Panc1 (cell line): ENCODE results near the gene NIPBL. TPM values are rescaled to one million over a fixed set of nuclear protein-coding genes. Genes with fewer than 3 reads are reported as not detected.
A peak's percentile ranks its signal among the peaks of the same experiment; 100 is the strongest.

ENCODE experiments used
- ATAC-seq: fragments of 200-7000 bp; cut with Tn5 transposase; 2 replicates; pipeline ENCODE4 v1.9.1; 2020; ENCODE audit warnings: mild to moderate bottlenecking, moderate library complexity
- BruUV-seq: library from RNA; stranded (reverse); fragments of 400-500 nt; replicated peaks from 2 replicates; lab custom pipeline; 2021; lab: Mats Ljungman, UMichigan
- CTCF ChIA-PET: fragments of 300-600 bp; sonication (Branson Sonifier 250); formaldehyde crosslinking; loops from one replicate; lab custom pipeline; 2022; ENCODE audit warnings: antibody characterized with exemption; lab: Charles Lee
- POLR2A ChIA-PET: fragments of 300-600 bp; sonication (Branson Sonifier 250); formaldehyde crosslinking; loops from one replicate; lab custom pipeline; 2022; ENCODE audit warnings: antibody characterized with exemption; lab: Charles Lee
- DNase-seq: peaks from one replicate; pipeline ENCODE4 v3.0.0-alpha.2; 2010; ENCODE audit warnings: low read depth, low spot score
- H3K27ac ChIP-seq: 2 replicates; pipeline ENCODE4 v1.5.1; 2011; ENCODE audit warnings: mild to moderate bottlenecking, low read length, inconsistent platforms
- H3K27me3 ChIP-seq: fragments of 200-500 bp; sonication (Bioruptor generic); 2 replicates; pipeline ENCODE4 v1.6.0; 2014; ENCODE audit warnings: low read length, inconsistent platforms; ENCODE audit not compliant: control insufficient read depth, insufficient read depth
- H3K36me3 ChIP-seq: fragments of 200-500 bp; sonication (Bioruptor generic); 2 replicates; pipeline ENCODE4 v1.5.1; 2014; ENCODE audit warnings: inconsistent platforms, mild to moderate bottlenecking, low read length, moderate library complexity; ENCODE audit not compliant: control insufficient read depth, insufficient read depth
- H3K4me1 ChIP-seq: 2 replicates; pipeline ENCODE4 v1.5.1; 2011; ENCODE audit warnings: inconsistent platforms, mild to moderate bottlenecking, low read length, moderate library complexity; ENCODE audit not compliant: control insufficient read depth, insufficient read depth
- H3K4me3 ChIP-seq, 2 experiments: 2 replicates each; pipeline ENCODE4 v1.5.1; 2011 to 2012; ENCODE audit warnings: low read depth in 2 of 2, low read length in 2 of 2, mild to moderate bottlenecking in 2 of 2, inconsistent platforms in 1 of 2, moderate library complexity in 1 of 2
- H3K9me3 ChIP-seq: fragments of 200-500 bp; sonication (Bioruptor generic); 2 replicates; pipeline ENCODE4 v1.5.1; 2014; ENCODE audit warnings: low read depth, mild to moderate bottlenecking, inconsistent platforms, low read length, moderate library complexity; ENCODE audit not compliant: control insufficient read depth, insufficient read depth
- POLR2AphosphoS5 ChIP-seq: IDR thresholded peaks from 2 replicates; pipeline ENCODE4 v1.6.1; 2012; ENCODE audit warnings: mild to moderate bottlenecking, low read depth, low read length, moderate library complexity
- SIN3A ChIP-seq: IDR thresholded peaks from 2 replicates; pipeline ENCODE4 v1.6.1; 2012; ENCODE audit warnings: low read depth, mild to moderate bottlenecking, low read length, moderate library complexity, borderline replicate concordance; ENCODE audit not compliant: insufficient read depth
- TCF7L2 ChIP-seq: IDR thresholded peaks from 2 replicates; pipeline ENCODE4 v1.6.1; 2011; ENCODE audit warnings: mild to moderate bottlenecking, low read depth, low read length, inconsistent platforms
- in situ Hi-C: cut with HindIII; loops from 2 replicates; pipeline ENCODE4 v1.10.0; 2016; ENCODE audit warnings: low sequenced_read_pairs, low pct_unique_long_range_greater_than_20kb
- intact Hi-C: fragments of 100-400 bp; cut with micrococcal nuclease; formaldehyde crosslinking; loops from one replicate; pipeline ENCODE4 v1.10.0; 2022; ENCODE audit not compliant: unreplicated experiment
- total RNA-seq: library from RNA; stranded (reverse); gene quantifications from one replicate; pipeline ENCODE4 v1.2.1, GENCODE V29; 2021; ENCODE audit not compliant: unreplicated experiment
- TF ChIP-seq, protein P1 (sequence below): fragments of 450-650 bp; IDR thresholded peaks from 2 replicates; pipeline ENCODE4 v1.5.1; 2017; ENCODE audit warnings: mild to moderate bottlenecking
- TF ChIP-seq, protein P2 (sequence below), 2 experiments: IDR thresholded peaks; 2 replicates each; pipeline ENCODE4 v1.6.1; 2011 to 2012; ENCODE audit warnings: low read depth in 2 of 2, control low read depth in 1 of 2, low read length in 1 of 2, mild to moderate bottlenecking in 1 of 2, moderate library complexity in 1 of 2; ENCODE audit not compliant: insufficient read depth in 1 of 2

The NIPBL gene
- total RNA-seq, 1 experiment from 2014 or later, result 41.6 TPM

GRCh38 chr5:36875051-36875789, 1.3 kb upstream of the NIPBL start:
- in situ Hi-C loops (no loop called here), intact Hi-C loops (loop anchor here (5.0 to 10.0 kb wide), 2 partner anchors 72 to 120 kb away; no protein-coding TSS in a partner anchor)
- ATAC-seq (peak; percentile 57), DNase-seq (no peak)
- Histone ChIP-seq H3K27ac (peak overlapping the region; percentile 97), H3K4me1 (peaks cover 23% of the 10 kb centered on the region), H3K9me3 (no peaks in the 10 kb centered on the region), H3K27me3 (no peaks in the 10 kb centered on the region), H3K36me3 (peaks cover 3% of the 10 kb centered on the region), H3K4me3 (peak overlapping the region; percentile 84 to 96)
- ChIA-PET CTCF (interaction anchor here (0.7 kb wide), 1 partner anchor 99 kb away, joined by 4 read pairs; no protein-coding TSS in a partner anchor), POLR2A (interaction anchor here (0.6 kb wide), 1 partner anchor 78 kb away, joined by 3 read pairs; no protein-coding TSS in a partner anchor)
- BruUV-seq, result no TSS peak
- TF ChIP-seq, protein P1, sequence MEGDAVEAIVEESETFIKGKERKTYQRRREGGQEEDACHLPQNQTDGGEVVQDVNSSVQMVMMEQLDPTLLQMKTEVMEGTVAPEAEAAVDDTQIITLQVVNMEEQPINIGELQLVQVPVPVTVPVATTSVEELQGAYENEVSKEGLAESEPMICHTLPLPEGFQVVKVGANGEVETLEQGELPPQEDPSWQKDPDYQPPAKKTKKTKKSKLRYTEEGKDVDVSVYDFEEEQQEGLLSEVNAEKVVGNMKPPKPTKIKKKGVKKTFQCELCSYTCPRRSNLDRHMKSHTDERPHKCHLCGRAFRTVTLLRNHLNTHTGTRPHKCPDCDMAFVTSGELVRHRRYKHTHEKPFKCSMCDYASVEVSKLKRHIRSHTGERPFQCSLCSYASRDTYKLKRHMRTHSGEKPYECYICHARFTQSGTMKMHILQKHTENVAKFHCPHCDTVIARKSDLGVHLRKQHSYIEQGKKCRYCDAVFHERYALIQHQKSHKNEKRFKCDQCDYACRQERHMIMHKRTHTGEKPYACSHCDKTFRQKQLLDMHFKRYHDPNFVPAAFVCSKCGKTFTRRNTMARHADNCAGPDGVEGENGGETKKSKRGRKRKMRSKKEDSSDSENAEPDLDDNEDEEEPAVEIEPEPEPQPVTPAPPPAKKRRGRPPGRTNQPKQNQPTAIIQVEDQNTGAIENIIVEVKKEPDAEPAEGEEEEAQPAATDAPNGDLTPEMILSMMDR, result no peak
- TF ChIP-seq, protein P2, sequence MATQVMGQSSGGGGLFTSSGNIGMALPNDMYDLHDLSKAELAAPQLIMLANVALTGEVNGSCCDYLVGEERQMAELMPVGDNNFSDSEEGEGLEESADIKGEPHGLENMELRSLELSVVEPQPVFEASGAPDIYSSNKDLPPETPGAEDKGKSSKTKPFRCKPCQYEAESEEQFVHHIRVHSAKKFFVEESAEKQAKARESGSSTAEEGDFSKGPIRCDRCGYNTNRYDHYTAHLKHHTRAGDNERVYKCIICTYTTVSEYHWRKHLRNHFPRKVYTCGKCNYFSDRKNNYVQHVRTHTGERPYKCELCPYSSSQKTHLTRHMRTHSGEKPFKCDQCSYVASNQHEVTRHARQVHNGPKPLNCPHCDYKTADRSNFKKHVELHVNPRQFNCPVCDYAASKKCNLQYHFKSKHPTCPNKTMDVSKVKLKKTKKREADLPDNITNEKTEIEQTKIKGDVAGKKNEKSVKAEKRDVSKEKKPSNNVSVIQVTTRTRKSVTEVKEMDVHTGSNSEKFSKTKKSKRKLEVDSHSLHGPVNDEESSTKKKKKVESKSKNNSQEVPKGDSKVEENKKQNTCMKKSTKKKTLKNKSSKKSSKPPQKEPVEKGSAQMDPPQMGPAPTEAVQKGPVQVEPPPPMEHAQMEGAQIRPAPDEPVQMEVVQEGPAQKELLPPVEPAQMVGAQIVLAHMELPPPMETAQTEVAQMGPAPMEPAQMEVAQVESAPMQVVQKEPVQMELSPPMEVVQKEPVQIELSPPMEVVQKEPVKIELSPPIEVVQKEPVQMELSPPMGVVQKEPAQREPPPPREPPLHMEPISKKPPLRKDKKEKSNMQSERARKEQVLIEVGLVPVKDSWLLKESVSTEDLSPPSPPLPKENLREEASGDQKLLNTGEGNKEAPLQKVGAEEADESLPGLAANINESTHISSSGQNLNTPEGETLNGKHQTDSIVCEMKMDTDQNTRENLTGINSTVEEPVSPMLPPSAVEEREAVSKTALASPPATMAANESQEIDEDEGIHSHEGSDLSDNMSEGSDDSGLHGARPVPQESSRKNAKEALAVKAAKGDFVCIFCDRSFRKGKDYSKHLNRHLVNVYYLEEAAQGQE (IDR thresholded peaks at IDR 0.05; ENCODE audit: insufficient read depth in 1 of 2, low read depth in 2 of 2, low read length in 1 of 2), result no peak
- TF ChIP-seq TCF7L2, result no peak
- no peak for TF ChIP-seq SIN3A
- TF ChIP-seq POLR2AphosphoS5, result no peak

DNA sequence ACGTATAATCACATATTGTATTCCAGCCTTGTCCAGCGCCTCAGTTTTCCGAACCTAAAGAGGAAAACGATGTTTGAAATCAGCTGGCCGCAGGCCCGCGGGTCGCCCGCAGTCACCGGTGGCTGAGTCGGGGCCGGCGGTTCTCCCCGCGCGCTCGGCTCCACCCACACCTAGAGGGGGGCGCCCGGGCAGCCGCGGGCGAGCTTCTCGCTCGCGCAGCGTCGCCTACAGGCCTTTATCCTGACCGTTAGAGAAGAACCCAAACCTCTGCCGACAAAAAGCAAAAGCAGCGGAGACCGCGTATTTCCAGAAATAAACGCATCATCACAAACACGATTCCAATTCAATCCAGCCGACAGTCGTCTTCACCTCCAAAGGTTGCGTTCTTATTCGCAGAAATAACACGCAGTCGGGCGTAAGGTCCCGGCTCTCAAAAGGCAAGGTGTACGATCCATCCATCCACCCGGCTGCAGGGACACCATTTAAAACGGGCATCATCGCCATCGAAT, 725 bp upstream of the NIPBL start:
- no peaks in the 10 kb centered on the region for H3K27me3 ChIP-seq
- no peaks in the 10 kb centered on the region for H3K9me3 ChIP-seq
- ATAC-seq (peak; percentile 69), DNase-seq (no peak)
- ChIA-PET POLR2A (no interaction called here), CTCF (no interaction called here)
- in situ Hi-C loops (no loop called here), intact Hi-C loops (loop anchor here (5.0 to 10.0 kb wide), 2 partner anchors 71 to 119 kb away; no protein-coding TSS in a partner anchor)
- H3K27ac ChIP-seq, result peak overlapping the region; percentile 97
- TF ChIP-seq, protein P2 (IDR thresholded peaks at IDR 0.05; ENCODE audit: insufficient read depth in 1 of 2, low read depth in 2 of 2, low read length in 1 of 2), result no peak
- TF ChIP-seq SIN3A (0 out of 2 replicates have a peak, but pooled peaks have one; percentile 38), TCF7L2 (no peak), POLR2AphosphoS5 (no peak)
- TF ChIP-seq, protein P1, result peak; percentile 72
- H3K36me3 ChIP-seq, result peaks cover 3% of the 10 kb centered on the region
- no TSS peak for BruUV-seq
- H3K4me1 ChIP-seq, result peaks cover 28% of the 10 kb centered on the region
- peak overlapping the region; percentile 84 to 96 for H3K4me3 ChIP-seq
